Hepatocyte (in vitro differentiated cells): ENCODE results near the gene ABCA13. TPM values are rescaled to one million over a fixed set of nuclear protein-coding genes. Genes with fewer than 3 reads are reported as not detected.

Experiments used
- DNase-seq: peaks from one replicate; pipeline ENCODE4 v3.0.0-alpha.2; 2016; ENCODE audit warnings: low spot score
- H2AFZ ChIP-seq: fragments of 200-600 bp; sonication (generic); 2 replicates; pipeline ENCODE4 v1.6.0; 2016; ENCODE audit warnings: antibody characterized with exemption, mild to moderate bottlenecking
- H3K27ac ChIP-seq: fragments of 200-600 bp; sonication (generic); 2 replicates; pipeline ENCODE4 v1.5.1; 2016; ENCODE audit warnings: mild to moderate bottlenecking
- H3K27me3 ChIP-seq: fragments of 200-600 bp; sonication (generic); 2 replicates; pipeline ENCODE4 v1.6.1; 2016
- H3K36me3 ChIP-seq: fragments of 200-600 bp; sonication (generic); replicated peaks from 2 replicates; pipeline ENCODE4 v1.5.1; 2016; ENCODE audit warnings: low read depth; ENCODE audit not compliant: insufficient read depth
- H3K4me1 ChIP-seq: fragments of 200-600 bp; sonication (generic); 2 replicates; pipeline ENCODE4 v1.5.1; 2016; ENCODE audit warnings: mild to moderate bottlenecking, moderate library complexity; ENCODE audit not compliant: insufficient read depth
- H3K4me2 ChIP-seq: fragments of 200-600 bp; sonication (generic); 2 replicates; pipeline ENCODE4 v1.6.0; 2016
- H3K4me3 ChIP-seq: fragments of 200-600 bp; sonication (generic); 2 replicates; pipeline ENCODE4 v1.5.1; 2016; ENCODE audit warnings: mild to moderate bottlenecking
- H3K79me2 ChIP-seq: fragments of 200-600 bp; sonication (generic); 2 replicates; pipeline ENCODE4 v1.6.0; 2017; ENCODE audit warnings: mild to moderate bottlenecking
- H3K9me2 ChIP-seq: fragments of 200-600 bp; sonication (generic); replicated peaks from 2 replicates; pipeline ENCODE4 v1.6.0; 2017; ENCODE audit warnings: mild to moderate bottlenecking; ENCODE audit not compliant: insufficient read depth
- H3K9me3 ChIP-seq: fragments of 200-600 bp; sonication (generic); 2 replicates; pipeline ENCODE4 v1.5.1; 2016; ENCODE audit warnings: low read depth, mild to moderate bottlenecking
- H4K20me1 ChIP-seq: fragments of 200-600 bp; sonication (generic); 2 replicates; pipeline ENCODE4 v1.6.0; 2016; ENCODE audit warnings: mild to moderate bottlenecking; ENCODE audit not compliant: insufficient read depth, poor library complexity, severe bottlenecking
- EZH2 ChIP-seq: fragments of 200-600 bp; sonication (generic); IDR thresholded peaks from 2 replicates; pipeline ENCODE4 v1.6.1; 2016; ENCODE audit warnings: antibody characterized with exemption, mild to moderate bottlenecking, borderline replicate concordance
- EZH2phosphoT487 ChIP-seq: fragments of 200-600 bp; sonication (generic); IDR thresholded peaks from one replicate; pipeline ENCODE4 v1.6.1; 2018; ENCODE audit warnings: antibody characterized with exemption, mild to moderate bottlenecking, low read depth, moderate library complexity; ENCODE audit not compliant: unreplicated experiment, severe bottlenecking
- WGBS: methylation state at CpG from one replicate; pipeline ENCODE4 v1.1.6; 2016; ENCODE audit warnings: low lambda C conversion rate; ENCODE audit errors: missing lambda C conversion rate; 5-methylcytosine and 5-hydroxymethylcytosine counted together
- polyA plus RNA-seq: library from polyadenylated mRNA; unstranded; fragments of >200 nt; fragmentation: Nextera tagmentation; extraction: Ambion mirVana; gene quantifications from 2 replicates; pipeline ENCODE4 v1.2.1, GENCODE V29; 2016
- total RNA-seq: library from RNA; depleted of rRNA; stranded (reverse); fragments of >200 nt; gene quantifications from 2 replicates; pipeline ENCODE4 v1.2.3, GENCODE V29; 2014
- TF ChIP-seq, protein P1 (sequence below): fragments of 200-600 bp; sonication (generic); IDR thresholded peaks from 2 replicates; pipeline ENCODE4 v1.5.1; 2016; ENCODE audit warnings: antibody characterized with exemption, mild to moderate bottlenecking; ENCODE audit not compliant: poor library complexity

The ABCA13 gene
- total and polyA plus RNA-seq, 2 experiments from 2014 or later, result 0.57 to 2.0 TPM

DNA sequence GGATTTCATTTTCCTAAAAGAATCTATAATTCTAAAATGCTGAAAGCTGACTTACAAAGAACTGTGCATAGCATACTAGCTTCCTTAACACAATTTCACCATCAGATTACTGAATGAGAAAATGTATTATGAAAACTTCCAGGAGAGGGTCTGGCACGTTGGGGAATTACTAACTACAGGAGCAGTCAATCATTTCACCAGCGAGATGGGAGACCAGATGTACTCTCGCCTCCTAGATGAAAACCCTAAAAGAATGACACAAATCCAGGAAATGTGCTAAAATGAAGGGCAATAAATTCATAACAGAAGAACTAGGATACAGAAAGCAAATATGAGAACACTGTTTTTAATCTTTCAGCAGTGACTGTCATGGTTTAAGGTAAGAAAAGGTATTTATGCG, 330.8 kb downstream of the ABCA13 start:
- Histone ChIP-seq H3K79me2 (no peaks in the 10 kb centered on the region), H3K9me3 (no peaks in the 10 kb centered on the region), H3K4me2 (no peak overlapping the region), H3K4me1 (no peaks in the 10 kb centered on the region), H3K27ac (no peak overlapping the region), H3K36me3 (no peaks in the 10 kb centered on the region), H3K27me3 (no peaks in the 10 kb centered on the region), H2AFZ (no peak overlapping the region), H3K4me3 (no peak overlapping the region), H3K9me2 (no peaks in the 10 kb centered on the region), H4K20me1 (no peaks in the 10 kb centered on the region)
- TF ChIP-seq EZH2 (no peak), EZH2phosphoT487 (no peak)
- TF ChIP-seq, protein P1, sequence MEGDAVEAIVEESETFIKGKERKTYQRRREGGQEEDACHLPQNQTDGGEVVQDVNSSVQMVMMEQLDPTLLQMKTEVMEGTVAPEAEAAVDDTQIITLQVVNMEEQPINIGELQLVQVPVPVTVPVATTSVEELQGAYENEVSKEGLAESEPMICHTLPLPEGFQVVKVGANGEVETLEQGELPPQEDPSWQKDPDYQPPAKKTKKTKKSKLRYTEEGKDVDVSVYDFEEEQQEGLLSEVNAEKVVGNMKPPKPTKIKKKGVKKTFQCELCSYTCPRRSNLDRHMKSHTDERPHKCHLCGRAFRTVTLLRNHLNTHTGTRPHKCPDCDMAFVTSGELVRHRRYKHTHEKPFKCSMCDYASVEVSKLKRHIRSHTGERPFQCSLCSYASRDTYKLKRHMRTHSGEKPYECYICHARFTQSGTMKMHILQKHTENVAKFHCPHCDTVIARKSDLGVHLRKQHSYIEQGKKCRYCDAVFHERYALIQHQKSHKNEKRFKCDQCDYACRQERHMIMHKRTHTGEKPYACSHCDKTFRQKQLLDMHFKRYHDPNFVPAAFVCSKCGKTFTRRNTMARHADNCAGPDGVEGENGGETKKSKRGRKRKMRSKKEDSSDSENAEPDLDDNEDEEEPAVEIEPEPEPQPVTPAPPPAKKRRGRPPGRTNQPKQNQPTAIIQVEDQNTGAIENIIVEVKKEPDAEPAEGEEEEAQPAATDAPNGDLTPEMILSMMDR, result no peak
- WGBS, result 80% methylated on average over 4 of the region's 4 CpGs
- DNase-seq, result no peak

DNA sequence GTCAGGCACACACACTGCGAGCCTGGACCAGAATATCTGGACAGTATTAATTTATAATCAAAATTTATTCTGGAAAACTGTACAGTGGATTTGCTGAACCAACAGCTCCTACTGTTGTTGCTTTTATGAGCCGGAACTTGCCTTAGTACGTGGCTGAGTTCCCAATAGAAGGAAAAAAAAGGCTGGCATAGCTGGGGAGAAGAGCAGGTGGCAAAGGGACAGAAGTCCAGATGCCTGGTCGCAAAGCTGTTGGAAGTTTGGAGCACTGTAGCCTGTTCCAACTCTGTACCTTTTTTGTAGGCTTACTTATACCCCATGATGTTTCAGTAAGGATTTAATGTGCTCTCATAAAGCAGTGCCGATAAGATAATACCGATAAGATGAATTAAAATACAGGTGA, 333.8 kb downstream of the ABCA13 start:
- DNase-seq, result no peak
- Histone ChIP-seq H3K9me2 (no peaks in the 10 kb centered on the region), H2AFZ (no peak overlapping the region), H3K4me3 (no peak overlapping the region), H3K79me2 (no peaks in the 10 kb centered on the region), H3K36me3 (no peaks in the 10 kb centered on the region), H3K4me1 (no peaks in the 10 kb centered on the region), H4K20me1 (no peaks in the 10 kb centered on the region), H3K9me3 (no peaks in the 10 kb centered on the region), H3K4me2 (no peak overlapping the region), H3K27me3 (no peaks in the 10 kb centered on the region), H3K27ac (no peak overlapping the region)
- TF ChIP-seq, protein P1, result no peak
- TF ChIP-seq EZH2phosphoT487, result no peak
- TF ChIP-seq EZH2, result no peak
- WGBS, result 94% methylated on average over 6 of the region's 6 CpGs

- H3K79me2 ChIP-seq, result no peaks in the 10 kb centered on the region
- TF ChIP-seq, protein P1, result no peak
- TF ChIP-seq EZH2phosphoT487 (no peak), EZH2 (no peak)
- H3K36me3 ChIP-seq, result no peaks in the 10 kb centered on the region
- no peak overlapping the region for H3K4me2 ChIP-seq
- H3K27me3 ChIP-seq, result no peaks in the 10 kb centered on the region
- no peak for DNase-seq
- H3K27ac ChIP-seq, result no peak overlapping the region
- H3K4me3 ChIP-seq, result no peak overlapping the region
- no peak overlapping the region for H2AFZ ChIP-seq
- WGBS, result 85% methylated on average over 4 of the region's 4 CpGs
- H3K9me2 ChIP-seq, result no peaks in the 10 kb centered on the region
- no peaks in the 10 kb centered on the region for H3K4me1 ChIP-seq
- no peaks in the 10 kb centered on the region for H4K20me1 ChIP-seq
- no peaks in the 10 kb centered on the region for H3K9me3 ChIP-seq
Observed at GRCh38 chr7:48505466-48505865, 334.2 kb downstream of the ABCA13 start.

- no peak overlapping the region for H3K4me2 ChIP-seq
- no peaks in the 10 kb centered on the region for H3K27me3 ChIP-seq
- no peaks in the 10 kb centered on the region for H3K4me1 ChIP-seq
- no peak for DNase-seq
- H3K9me2 ChIP-seq, result no peaks in the 10 kb centered on the region
- H3K4me3 ChIP-seq, result no peak overlapping the region
- H3K79me2 ChIP-seq, result no peaks in the 10 kb centered on the region
- 96% methylated on average over 4 of the region's 4 CpGs for WGBS
- TF ChIP-seq EZH2phosphoT487 (no peak), EZH2 (no peak)
- TF ChIP-seq, protein P1, result no peak
- H3K27ac ChIP-seq, result no peak overlapping the region
- H4K20me1 ChIP-seq, result no peaks in the 10 kb centered on the region
- no peaks in the 10 kb centered on the region for H3K36me3 ChIP-seq
- H3K9me3 ChIP-seq, result no peaks in the 10 kb centered on the region
- H2AFZ ChIP-seq, result no peak overlapping the region
Observed at GRCh38 chr7:48506569-48506968, 335.3 kb downstream of the ABCA13 start.
